Activated T-helper 9 cell treated with anti-CD3 and anti-CD28 coated beads, Interleukin-2, amount 50 U/mL, for 16 hours (primary cell): ENCODE results near the gene GABBR1.

Source experiments
- DNase-seq: peaks from one replicate; pipeline ENCODE4 v3.0.0-alpha.2; 2020; ENCODE audit warnings: low read depth

The GABBR1 gene

DNA sequence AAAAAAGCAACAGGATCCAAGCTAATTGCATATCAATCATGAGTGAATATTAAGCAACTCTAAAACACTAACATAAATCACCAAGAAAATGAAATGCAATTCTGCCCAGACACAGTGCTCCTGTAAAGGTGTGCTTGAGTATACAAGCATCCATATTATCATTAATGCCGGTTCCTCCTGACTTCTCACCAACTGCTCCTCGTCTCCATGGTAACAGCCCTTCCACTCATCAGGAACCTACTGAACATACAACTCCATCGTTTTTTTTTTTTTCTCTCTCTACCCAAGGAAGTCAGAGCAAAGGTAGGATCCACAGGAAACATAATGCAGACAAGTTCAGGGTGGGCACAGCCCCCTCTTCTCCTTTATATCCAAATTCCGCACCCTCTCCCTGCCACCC is 12.4 kb downstream of the GABBR1 start:
- no peak for DNase-seq

DNA sequence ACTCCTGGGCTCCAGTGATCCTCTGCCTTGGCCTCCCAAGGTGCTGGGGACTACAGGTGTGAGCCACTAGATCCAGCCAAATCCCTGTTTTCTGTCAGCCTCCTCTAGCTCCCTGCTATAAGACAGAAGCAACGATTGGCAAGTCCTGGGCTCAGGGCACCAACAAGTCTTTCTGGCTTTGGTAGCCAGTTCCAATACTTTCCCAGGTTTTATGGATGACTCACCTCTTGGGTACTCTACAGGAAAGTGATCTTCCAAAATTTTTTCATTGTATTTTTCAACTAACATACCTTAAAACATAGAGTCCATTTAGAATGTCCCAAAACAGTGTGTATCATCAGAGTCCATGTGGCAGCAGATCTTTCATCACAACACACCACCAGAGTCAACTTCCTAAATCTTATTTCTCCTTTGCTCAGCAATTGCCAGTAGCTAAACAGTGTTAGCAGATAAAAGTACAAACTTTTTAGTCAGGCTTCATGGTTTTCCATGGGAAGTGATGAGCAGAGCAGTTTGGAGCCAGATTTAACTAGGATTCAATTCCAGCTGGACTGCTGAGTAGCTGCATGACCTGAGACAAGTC is 13.3 kb downstream of the GABBR1 start:
- DNase-seq, result no peak

DNA sequence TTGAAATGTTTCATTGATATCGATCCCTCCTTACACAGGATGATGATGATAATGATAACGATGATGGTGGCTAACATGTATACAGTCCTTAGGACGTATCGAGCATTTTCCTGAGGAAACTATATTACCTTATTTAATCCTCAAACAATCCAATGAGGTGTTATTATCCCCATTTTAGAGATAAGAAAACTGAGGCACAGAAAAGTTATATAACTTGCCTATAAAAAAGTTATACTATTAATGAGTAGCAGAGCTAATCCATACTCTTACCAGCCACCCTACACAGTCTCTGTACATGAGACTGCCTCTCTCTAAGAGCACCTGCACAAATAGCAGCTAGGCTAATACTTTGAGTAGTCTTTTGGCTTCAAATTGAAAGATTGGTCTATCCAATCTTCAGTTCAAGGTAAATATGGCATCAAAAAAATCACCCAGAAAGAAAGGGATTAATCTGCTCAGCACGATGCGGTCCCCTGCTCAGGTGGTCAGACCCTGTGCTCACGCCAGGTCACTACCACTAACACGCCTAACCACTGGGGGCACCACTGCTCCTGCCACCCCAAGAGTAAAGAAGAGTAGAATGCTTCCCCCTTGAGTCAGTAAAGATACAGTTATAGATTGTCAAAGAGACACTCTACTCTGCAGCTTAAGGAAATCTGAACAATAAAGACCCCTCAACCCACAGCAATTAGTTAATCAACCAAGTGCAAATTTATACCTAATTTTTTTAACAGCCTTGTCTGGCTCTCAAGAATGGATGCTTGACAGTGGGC is 15.0 kb downstream of the GABBR1 start:
- no peak for DNase-seq

DNA sequence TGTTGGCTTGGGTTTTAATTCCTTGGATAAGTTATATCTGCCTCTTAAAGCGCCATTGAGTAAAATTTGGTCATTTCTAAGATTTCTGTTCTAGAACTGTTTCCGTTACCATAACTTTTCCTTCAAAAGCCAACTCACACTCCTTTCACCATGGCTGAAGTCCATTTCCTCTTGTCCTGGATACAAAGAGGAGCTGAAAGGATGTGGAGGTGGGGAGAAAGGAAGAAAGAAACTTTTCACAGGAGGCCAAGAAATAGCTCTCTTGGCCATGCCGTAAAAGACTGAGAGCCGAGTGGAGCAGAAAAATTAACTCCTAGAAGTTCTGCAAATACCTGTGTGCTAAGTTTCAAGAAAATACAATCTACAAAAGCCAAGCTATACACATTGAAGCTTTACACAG is 21.6 kb downstream of the GABBR1 start:
- DNase-seq, result no peak

DNA sequence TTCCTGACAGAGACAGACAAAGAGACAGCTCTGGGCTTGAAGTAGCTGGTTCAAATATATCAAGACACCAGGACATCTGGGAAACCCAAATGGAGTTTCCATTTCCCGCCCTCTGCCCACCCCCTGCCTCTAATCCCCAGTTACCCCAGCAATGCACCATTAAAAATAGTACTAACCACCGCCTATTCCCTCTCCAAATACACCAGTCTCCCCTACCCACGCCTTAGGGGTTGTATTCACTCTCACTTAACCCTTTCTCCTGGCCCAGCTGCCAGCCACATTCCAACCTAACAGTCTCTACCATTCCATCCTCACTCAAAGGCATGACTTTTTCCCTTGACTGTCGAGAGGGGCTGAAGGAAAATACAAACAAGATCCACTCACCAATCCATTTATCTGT is 22.4 kb downstream of the GABBR1 start:
- DNase-seq, result no peak

DNA sequence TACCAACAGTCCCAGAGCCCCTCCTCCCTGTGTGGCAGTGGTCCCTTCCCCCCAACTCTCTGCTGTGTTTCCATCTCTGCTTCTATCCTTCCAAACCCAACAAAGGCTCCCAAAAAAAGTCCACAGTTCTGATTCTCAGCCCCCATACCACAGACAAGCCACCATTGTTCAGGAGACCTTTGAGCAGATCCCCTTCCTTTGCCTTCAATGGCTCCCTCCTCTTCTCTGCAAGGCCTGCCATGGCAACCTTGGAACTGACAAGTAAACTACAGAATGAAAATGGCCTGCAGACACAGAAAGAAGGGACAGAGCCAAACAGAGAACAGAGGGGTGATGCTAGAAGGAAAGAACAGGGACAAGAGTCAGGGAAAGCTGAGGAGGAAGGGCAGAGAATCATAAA is 24.9 kb downstream of the GABBR1 start:
- no peak for DNase-seq

DNA sequence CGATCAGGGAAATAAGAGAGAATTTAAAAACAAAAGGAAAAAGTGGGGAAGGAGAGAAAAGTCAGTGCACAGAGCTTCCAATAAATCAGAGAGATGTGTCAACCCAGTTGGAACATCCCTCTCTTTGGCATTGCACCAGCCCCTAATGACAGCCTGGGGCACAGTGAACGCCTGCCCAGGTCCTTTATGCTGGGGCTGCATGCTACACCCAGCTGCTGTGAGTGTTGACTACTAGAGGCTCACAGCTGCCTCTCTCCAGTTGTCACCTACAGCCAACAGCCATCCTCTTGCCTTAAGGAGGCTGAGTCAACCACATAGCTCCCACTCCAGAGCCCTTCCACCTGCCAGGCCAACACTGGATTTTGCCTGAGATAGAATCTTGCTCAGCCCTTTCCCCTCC is 29.1 kb downstream of the GABBR1 start:
- no peak for DNase-seq

DNA sequence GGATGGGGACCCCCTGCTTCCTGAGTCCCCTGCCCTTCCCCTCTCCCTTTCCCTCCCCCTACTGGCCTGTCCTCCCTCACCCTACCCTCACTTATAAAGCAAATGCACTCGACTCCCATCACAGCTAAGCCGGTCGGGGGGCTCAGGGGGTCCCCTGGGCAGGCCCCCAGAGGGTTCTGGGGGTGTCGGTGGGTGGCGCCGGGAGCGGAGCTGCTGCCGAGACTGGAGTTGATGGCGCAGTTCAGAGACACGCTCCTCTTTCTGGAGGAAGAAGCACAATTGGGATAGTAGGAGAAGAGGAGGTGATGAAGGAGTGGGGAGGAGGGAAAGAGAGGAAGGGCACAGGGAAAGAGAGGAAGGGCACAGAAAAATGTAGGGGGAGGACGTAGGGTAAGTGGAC is 29.5 kb downstream of the GABBR1 start:
- no peak for DNase-seq

DNA sequence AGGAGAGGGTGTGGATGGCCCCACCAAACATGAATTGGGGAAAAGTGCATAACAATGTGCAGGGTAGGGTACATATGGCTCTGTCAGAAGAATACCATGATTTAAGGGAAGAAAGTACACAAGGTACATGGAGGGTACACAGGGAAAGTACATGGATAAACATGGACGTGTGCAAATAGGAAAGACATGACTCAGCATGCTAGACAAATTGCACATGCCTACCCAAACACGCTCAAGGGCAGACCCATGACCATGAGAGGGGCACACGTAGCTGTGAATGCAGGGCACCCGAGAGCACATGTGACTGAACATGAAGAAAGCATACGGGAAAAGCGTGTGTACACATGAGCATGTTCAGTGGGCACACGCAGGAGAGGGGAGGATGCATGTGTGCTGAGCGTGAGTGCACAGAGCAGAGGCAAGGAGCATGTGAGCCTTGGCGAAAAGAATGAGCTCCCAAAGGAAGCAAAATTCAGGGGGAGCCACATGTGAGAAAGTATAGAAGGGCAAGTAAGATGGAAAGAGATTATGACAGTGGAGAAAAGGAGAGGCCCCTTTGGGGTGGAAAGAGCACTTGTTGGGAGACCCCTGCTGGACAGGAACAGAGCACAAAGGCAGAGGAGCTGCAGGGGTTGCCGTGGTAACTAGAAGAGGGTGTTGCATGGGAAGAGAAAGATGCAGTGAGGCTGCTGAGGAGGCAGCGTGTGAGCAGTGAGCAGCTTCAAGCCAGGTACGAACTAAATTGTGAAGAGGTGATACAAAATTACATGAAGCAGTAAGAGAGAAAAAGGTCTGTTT is 30.2 kb downstream of the GABBR1 start:
- no peak for DNase-seq

DNA sequence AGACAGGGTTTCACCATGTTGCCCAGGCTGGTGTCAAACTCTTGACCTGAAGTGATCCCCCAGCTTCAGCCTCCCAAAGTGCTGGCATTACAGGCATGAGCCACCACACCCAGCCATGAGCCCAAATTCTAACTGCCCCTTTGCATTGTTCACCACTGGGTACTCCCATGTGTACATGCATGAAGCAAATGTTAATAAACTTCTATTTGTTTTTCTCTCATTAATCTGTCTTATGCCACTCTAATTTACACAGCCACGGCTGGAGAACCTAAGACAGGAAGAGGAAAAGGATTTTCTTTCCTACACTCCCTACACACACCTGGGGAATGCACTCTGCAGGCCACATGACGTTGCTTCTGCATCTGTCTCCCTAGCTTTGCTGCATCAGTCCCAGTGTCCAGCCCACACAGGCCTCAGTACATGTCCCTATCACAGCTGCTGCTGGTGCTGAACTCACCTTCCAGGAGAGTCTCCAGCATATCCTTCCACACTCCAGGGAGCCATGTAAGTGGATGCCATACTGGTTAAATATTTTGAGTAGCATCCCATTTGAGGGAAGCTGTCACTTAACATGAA is 34.7 kb downstream of the GABBR1 start:
- DNase-seq, result no peak

DNA sequence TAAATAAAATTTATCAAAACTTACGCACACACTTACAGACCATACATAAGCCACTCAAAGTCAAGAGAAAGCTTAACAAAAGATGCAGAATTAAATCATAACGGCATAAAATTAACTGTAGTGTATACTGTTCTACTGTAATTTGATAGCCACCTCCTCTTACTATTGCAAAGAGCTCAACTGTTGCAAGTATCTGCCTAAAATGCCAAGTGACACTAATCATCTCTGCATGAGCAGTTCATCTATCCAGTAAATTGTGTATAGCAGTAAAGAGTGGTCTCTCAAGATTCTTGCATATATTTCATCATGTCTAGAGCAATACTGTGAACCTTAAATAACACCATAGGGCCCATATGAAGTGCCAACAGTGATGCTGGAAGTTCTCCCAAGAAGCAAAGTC is 35.8 kb downstream of the GABBR1 start:
- DNase-seq, result no peak

DNA sequence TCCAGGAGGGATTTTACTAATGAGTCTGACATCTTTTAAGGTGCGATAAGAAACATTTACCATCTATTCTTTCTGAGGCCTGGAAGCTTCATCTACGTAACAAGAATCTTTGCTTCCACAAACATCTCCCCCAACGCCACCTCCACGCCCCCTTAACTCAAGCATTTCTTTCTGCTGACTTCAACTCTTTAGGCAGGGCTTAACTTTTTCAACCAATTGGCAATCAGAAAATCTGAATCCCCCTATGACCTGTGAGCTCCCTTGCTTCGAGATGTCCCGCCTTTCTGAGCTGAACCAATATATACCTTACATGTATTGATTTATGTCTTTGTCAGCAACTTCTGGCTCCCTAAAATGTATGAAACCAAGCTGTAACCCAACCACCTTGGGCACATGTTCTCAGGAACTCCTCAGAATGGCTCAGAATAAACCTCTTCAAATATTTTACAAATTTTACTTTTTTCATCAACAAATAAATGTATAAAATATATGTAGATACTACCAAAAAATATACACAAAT is 36.5 kb downstream of the GABBR1 start:
- DNase-seq, result no peak

DNA sequence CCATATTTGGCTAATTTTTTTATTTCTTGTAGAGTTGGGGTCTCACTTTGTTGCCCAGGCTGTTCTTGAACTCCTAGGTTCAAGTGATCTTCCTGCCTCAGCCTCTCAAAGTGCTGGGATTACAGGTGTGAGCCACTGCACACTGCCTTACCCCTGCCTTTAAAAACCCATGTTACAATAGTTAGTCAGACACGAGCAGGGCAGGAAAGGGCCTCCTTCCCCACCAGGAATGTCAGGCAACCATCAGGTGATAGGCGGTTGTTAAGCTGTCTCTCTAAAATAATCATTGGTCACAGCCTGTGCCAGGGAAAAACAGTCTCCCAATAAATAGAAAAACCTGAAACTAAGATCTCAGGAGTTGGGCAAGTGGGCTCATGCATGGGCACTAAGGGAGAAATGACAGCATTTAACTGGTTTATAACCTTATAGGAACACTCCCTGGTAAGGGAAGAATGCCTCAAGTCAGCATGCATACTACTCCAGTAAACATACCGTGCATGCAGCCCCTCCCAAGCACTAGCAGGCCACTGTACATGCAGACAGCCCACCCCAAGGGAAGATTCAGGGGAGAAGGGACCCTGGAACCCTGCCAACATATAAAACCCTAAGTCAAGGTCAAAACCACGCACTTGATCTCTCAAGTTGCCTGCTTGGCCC is 39.7 kb downstream of the GABBR1 start:
- no peak for DNase-seq

DNA sequence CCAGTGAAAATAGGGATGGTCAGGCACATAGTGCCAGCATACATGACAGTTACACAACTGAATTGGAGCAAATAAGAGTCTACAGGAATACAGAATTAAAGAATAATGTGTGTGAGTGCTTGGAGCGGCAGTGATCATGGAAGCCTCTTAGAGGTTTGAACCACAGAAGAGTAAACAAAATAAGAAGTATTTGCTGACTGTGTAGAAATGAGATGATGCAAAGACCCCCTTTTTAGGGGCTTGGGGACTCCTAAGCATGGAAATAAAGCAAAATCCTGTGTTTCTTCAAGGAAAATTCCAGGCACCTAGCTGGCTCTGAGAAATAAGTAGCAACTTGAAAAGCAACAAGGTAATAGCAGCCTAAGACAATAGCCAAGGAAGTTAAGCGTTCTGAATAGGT is 41.3 kb downstream of the GABBR1 start:
- DNase-seq, result no peak

DNA sequence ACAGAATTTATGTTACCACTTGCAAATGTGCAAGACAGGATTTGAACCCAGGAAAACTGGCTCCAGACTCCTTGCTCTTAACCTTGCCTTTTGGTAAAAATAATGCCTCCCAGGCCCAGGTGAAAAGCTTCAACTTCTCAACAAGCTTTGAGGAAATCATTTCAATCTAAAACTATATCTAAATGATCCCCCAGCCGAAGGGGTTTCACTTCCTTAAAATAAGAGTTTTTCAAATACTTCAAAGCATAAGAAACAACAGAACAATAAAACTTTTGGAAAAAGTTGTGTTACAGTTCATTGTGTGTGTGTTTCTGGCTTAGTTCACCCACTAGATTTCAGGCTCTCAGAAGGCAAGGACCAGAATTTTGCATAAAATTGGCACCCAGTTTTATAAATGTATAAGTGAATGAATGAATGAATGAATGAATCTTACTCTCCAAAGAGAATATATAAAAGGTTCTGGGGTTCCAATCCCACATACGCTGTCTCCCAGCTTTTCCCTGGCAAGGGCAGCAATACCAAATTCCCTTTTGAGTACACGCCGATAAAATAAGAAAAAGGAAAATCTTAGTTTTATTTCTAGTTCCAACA is 42.7 kb downstream of the GABBR1 start:
- DNase-seq, result no peak

DNA sequence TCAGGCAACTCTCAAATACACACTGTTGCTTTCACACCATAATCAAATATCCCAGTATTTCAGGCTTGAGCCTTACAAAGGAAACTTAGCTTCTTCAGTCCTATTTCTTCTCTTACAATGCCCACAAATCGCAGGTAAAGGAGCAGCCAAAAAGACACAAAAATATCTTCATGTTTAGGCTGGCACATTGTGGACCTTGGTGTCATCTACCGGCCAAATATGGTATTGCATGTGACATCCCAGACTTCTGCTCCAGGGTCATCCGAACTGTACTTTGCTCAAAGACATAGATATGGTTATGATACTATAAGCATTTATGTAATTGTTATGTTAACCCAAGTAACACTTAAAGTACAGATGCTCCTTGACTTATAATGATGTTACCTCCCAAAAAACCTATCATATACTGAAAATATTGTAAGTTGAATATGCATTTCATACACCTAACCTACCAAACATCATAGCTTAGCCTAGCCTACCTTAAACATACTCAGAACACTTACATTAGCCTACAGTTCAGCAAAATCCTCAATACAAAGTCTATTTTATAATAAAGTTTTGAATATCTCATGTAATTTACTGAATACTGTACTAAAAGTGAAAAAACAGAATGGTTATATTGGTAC is 43.4 kb downstream of the GABBR1 start:
- DNase-seq, result peak; percentile 25

DNA sequence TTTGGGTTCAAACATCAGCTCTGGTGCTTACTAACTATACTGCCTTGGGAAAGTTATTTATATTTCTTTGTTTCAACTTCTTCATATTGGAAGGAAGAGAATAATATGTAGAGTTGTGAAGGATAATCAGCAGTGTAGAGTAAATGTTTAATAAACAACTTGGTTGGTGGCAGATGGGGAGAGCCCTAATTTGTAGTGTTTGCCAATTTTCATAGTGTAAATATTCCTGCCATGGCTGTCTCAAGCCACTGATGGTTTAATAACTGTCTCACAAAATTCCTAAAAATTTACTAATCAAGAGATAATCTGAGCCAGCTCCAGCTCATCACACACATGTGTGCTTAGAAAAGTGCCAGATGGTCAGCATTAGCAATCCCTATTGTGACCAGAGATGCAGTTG is 48.2 kb downstream of the GABBR1 start, which contains the start of gene OR2H2:
TSS of gene OR2H2 (plus strand) at position 301 of the 400 bp plus-strand sequence. CDS start 2,824 bp downstream, outside the sequence.
- no peak for DNase-seq

DNA sequence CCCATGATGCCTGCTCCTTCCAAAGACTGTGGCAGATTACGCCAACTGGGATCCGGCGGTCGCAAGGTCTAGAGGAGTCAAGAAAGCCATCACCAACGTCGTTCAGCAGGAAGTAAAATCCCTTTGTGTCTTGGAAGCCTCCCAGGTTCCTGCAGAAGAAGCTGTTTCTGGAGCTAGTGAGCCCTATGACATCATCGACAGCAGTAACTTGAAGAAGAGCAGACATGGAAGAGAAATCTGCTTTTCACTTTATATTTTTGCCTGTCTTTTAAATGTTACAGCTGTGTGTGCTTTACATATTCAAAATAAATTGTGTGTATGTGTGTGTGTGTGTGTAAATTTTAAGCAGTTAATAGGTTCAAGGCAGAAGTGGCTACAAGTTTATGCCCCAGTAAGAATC is 55.4 kb downstream of the GABBR1 start:
- no peak for DNase-seq

DNA sequence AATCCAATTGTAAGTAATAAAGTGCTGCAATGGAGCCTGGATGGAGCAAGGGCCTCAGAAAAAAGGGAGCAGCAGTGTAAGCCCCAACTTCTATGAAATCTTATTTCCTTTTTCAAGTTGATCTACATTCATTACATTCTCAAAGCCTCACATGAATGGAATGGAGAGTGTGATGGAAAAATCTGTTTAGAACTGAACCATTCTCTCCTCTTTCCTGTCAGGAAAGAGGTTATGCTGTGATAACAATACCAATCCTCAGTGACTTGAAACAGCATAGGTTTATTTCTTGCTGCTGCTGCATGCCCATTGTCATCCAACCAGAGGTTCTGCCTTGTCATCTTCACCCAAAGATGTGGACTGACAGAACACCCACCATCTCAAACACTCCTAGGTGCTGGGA is 56.9 kb downstream of the GABBR1 start:
- no peak for DNase-seq

DNA sequence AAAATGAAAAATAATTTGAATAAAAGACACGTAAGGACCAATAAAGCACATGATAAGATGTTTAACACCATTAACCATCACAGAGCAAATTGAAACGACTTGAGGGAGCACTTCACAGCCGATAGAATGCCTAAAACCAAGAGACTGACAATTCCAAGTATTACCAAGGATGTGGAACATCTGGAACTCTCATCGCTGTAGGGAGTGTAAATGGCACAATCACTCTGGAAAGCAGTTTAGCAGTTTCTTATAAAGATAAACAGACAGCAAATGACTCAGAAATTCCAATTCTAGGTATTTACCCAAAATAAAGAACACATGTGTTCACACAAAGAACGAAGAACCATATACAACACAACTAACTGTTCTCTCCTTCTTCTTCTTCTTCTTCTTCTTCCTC is 65.0 kb downstream of the GABBR1 start:
- no peak for DNase-seq

DNA sequence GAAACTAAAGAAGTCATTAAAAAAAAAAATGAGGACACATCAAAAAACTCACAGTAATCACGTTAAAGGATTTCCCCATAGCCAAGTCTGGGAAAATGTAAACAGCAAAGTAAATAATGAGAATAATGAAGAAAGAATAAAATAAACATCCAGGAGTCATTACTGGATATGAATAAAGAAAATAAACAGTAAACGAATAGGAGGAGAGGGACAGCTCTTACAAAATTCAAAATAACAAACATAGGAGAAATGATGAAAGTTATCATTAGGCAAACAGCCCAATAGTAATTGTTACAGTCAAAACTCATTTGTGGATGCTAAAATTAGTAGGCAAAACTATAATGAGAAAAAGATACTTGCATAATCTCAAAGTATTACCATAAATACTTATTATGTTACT is 65.4 kb downstream of the GABBR1 start:
- DNase-seq, result no peak
